ENCODE measurements around the gene DLG3. TPM values are rescaled to one million over a fixed set of nuclear protein-coding genes. Genes with fewer than 3 reads are reported as not detected.

DLG3 gene
- total and polyA plus RNA-seq, 10 of the 15 experiments (the other 5 are each of a cell fraction or from before 2014, with no cell fraction given) = 1.3 to 32.2 (median 3.9) TPM

GRCh38 chrX:70461026-70461425 is 16.4 kb downstream of the DLG3 start:
- FAIRE-seq = no peak
- WGBS (ENCODE audit: insufficient coverage, insufficient replicate concordance, low lambda C conversion rate, missing lambda C conversion rate) = 2% methylated on average over 2 of the region's 2 CpGs
- in situ Hi-C loops (cut with MboI) (no loop called here), intact Hi-C loops (cut with micrococcal nuclease; ENCODE audit: unreplicated experiment) (no loop called here)
- CTCF ChIA-PET = interaction anchor here (1.0 kb wide), 1 partner anchor 9 kb away, joined by 3 read pairs; no protein-coding TSS in a partner anchor
- no peak overlapping the region for H3K27ac ChIP-seq (ENCODE audit: control insufficient read depth, insufficient read depth)
- RAD21 ChIA-PET (ENCODE audit: unreplicated experiment) = no interaction called here
- no peak overlapping the region for H2AFZ ChIP-seq (ENCODE audit: control insufficient read depth, low read depth, low read length)
- SMC1A ChIA-PET (ENCODE audit: uncharacterized antibody, unreplicated experiment) = no interaction called here
- H3K4me2 ChIP-seq (ENCODE audit: control insufficient read depth, insufficient read depth) = no peak overlapping the region
- H3K27me3 ChIP-seq (replicated peaks in 1 of 2; ENCODE audit: control insufficient read depth in 2 of 2, insufficient read depth in 2 of 2, low read length in 1 of 2) = no peaks in the 10 kb centered on the region
- H3K36me3 ChIP-seq (ENCODE audit: control insufficient read depth in 2 of 2, insufficient read depth in 2 of 2, low read length in 1 of 2) = no peaks in the 10 kb centered on the region
- H3K79me2 ChIP-seq (ENCODE audit: control insufficient read depth, insufficient read depth, low read length) = no peaks in the 10 kb centered on the region
- BruUV-seq (replicated peaks) = no TSS peak
- H3K4me1 ChIP-seq (ENCODE audit: control insufficient read depth, insufficient read depth, low read length) = no peaks in the 10 kb centered on the region
- no peak for ATAC-seq
- POLR2A ChIA-PET = no interaction called here
- H4K20me1 ChIP-seq (ENCODE audit: control insufficient read depth, insufficient read depth) = no peaks in the 10 kb centered on the region
- DNase-seq (ENCODE audit: low read depth, low spot score) = no peak
- H3K9ac ChIP-seq (ENCODE audit: control insufficient read depth, insufficient read depth, low read length) = no peak overlapping the region
- no peaks in the 10 kb centered on the region for H3K9me3 ChIP-seq (replicated peaks; ENCODE audit: control insufficient read depth, insufficient read depth, low read length)
- no peak overlapping the region for H3K4me3 ChIP-seq
- TF ChIP-seq, protein P1, sequence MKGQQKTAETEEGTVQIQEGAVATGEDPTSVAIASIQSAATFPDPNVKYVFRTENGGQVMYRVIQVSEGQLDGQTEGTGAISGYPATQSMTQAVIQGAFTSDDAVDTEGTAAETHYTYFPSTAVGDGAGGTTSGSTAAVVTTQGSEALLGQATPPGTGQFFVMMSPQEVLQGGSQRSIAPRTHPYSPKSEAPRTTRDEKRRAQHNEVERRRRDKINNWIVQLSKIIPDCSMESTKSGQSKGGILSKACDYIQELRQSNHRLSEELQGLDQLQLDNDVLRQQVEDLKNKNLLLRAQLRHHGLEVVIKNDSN (IDR thresholded peaks at IDR 0.05; ENCODE audit: borderline replicate concordance, extremely low read length, insufficient read depth, low read depth, low read length) = no peak
- TF ChIP-seq E4F1 (IDR thresholded peaks at IDR 0.05; ENCODE audit: borderline replicate concordance, partially characterized antibody) (no peak), SPI1 (IDR thresholded peaks at IDR 0.05; ENCODE audit: borderline replicate concordance, insufficient read depth, low read depth, low read length) (no peak), SIX5 (IDR thresholded peaks at IDR 0.05; ENCODE audit: low read depth, low read length, severe bottlenecking) (no peak), RELB (IDR thresholded peaks at IDR 0.05; ENCODE audit: low read depth) (no peak), NR2C1 (IDR thresholded peaks at IDR 0.05) (no peak), ZBTB40 (IDR thresholded peaks at IDR 0.05; ENCODE audit: borderline replicate concordance) (no peak), SRF (IDR thresholded peaks at IDR 0.05; ENCODE audit: low read depth in 2 of 2, low read length in 2 of 2) (no peak), CHD1 (IDR thresholded peaks at IDR 0.05; ENCODE audit: low read depth, low read length) (no peak), STAT3 (IDR thresholded peaks at IDR 0.05; ENCODE audit: low read depth, low read length) (no peak)
- TF ChIP-seq, protein P2, sequence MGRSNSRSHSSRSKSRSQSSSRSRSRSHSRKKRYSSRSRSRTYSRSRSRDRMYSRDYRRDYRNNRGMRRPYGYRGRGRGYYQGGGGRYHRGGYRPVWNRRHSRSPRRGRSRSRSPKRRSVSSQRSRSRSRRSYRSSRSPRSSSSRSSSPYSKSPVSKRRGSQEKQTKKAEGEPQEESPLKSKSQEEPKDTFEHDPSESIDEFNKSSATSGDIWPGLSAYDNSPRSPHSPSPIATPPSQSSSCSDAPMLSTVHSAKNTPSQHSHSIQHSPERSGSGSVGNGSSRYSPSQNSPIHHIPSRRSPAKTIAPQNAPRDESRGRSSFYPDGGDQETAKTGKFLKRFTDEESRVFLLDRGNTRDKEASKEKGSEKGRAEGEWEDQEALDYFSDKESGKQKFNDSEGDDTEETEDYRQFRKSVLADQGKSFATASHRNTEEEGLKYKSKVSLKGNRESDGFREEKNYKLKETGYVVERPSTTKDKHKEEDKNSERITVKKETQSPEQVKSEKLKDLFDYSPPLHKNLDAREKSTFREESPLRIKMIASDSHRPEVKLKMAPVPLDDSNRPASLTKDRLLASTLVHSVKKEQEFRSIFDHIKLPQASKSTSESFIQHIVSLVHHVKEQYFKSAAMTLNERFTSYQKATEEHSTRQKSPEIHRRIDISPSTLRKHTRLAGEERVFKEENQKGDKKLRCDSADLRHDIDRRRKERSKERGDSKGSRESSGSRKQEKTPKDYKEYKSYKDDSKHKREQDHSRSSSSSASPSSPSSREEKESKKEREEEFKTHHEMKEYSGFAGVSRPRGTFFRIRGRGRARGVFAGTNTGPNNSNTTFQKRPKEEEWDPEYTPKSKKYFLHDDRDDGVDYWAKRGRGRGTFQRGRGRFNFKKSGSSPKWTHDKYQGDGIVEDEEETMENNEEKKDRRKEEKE (IDR thresholded peaks at IDR 0.05) = no peak
